GM19025 (cell line): ENCODE data around the gene SNUPN.
"Not testable (repeated sequence)": the region's sequence is repeated elsewhere in the genome, so short reads cannot be mapped to it uniquely, and the experiment has no call there.

ENCODE experiments used
- ATAC-seq: cut with Tn5 transposase; IDR thresholded peaks from one replicate; pipeline ENCODE4 v1.9.1; 2021; ENCODE audit warnings: mild to moderate bottlenecking, low read depth, moderate library complexity; ENCODE audit not compliant: unreplicated experiment

SNUPN gene

GRCh38 chr15:75584121-75584520, 41.4 kb downstream of the SNUPN start:
- ATAC-seq = no peak

- no peak for ATAC-seq
Observed at GRCh38 chr15:75583701-75584100, 41.8 kb downstream of the SNUPN start.

GRCh38 chr15:75582943-75583342, 42.6 kb downstream of the SNUPN start:
- ATAC-seq = not testable (repeated sequence)

- ATAC-seq = peak; percentile 65
Observed at GRCh38 chr15:75578948-75579920, 46.3 kb downstream of the SNUPN start, which contains the start of gene PTPN9. Gene PTPN9, minus strand, starts transcription at chr15:75579315. Its CDS starts 539 bp downstream, at chr15:75578776.

GRCh38 chr15:75578173-75578947, 47.2 kb downstream of the SNUPN start:
- peak; percentile 39 for ATAC-seq

- no peak for ATAC-seq
Observed at GRCh38 chr15:75577401-75578172, 47.9 kb downstream of the SNUPN start.

GRCh38 chr15:75573648-75574384, 51.7 kb downstream of the SNUPN start:
- no peak for ATAC-seq

GRCh38 chr15:75570126-75570845, 55.2 kb downstream of the SNUPN start:
- no peak for ATAC-seq

GRCh38 chr15:75565062-75565970, 60.2 kb downstream of the SNUPN start:
- ATAC-seq = no peak

- ATAC-seq = no peak
Observed at GRCh38 chr15:75561888-75562287, 63.6 kb downstream of the SNUPN start.

GRCh38 chr15:75559360-75559759, 66.2 kb downstream of the SNUPN start:
- not testable (repeated sequence) for ATAC-seq

- not testable (repeated sequence) for ATAC-seq
Observed at GRCh38 chr15:75558955-75559354, 66.6 kb downstream of the SNUPN start.

GRCh38 chr15:75554717-75555116, 70.8 kb downstream of the SNUPN start:
- ATAC-seq = no peak

GRCh38 chr15:75553659-75554058, 71.9 kb downstream of the SNUPN start:
- no peak for ATAC-seq

GRCh38 chr15:75551091-75551490, 74.4 kb downstream of the SNUPN start:
- no peak for ATAC-seq
